B cell (primary cell): ENCODE data around the gene CTNNA2. TPM values are rescaled to one million over a fixed set of nuclear protein-coding genes. Genes with fewer than 3 reads are reported as not detected.

ENCODE experiments used
- ATAC-seq: fragments of 200-7000 bp; cut with Tn5 transposase; one replicate; pipeline ENCODE4 v1.10.0; 2021; ENCODE audit warnings: low read depth, mild to moderate bottlenecking, moderate number of reproducible peaks, moderate library complexity
- CTCF ChIA-PET: fragments of 350-600 bp; sonication (Branson Sonifier 250); formaldehyde crosslinking; loops from one replicate; lab custom pipeline; 2021; ENCODE audit warnings: antibody characterized with exemption, inconsistent platforms; lab: Charles Lee
- POLR2A ChIA-PET: fragments of 350-600 bp; sonication (Branson Sonifier 250); formaldehyde crosslinking; loops from one replicate; lab custom pipeline; 2021; ENCODE audit warnings: antibody characterized with exemption; lab: Charles Lee
- DNase-seq: peaks from one replicate; pipeline ENCODE4 v3.0.0; 2013
- H2AFZ ChIP-seq: 2 replicates; pipeline ENCODE4 v1.6.1; 2012; ENCODE audit warnings: mild to moderate bottlenecking, low read depth, low read length; ENCODE audit not compliant: insufficient read depth, poor library complexity, severe bottlenecking
- H3K27ac ChIP-seq, 2 donors: 1 replicate in 1 of 2; 2 replicates in 1 of 2; pipeline ENCODE4 v1.5.1; 2012 to 2013; ENCODE audit warnings: low read length in 2 of 2, mild to moderate bottlenecking in 2 of 2, moderate library complexity in 1 of 2
- H3K27me3 ChIP-seq, 4 experiments: fragments of 200-600 bp in 1 of 4; sonication (generic) in 1 of 4; replicated peaks in 1 of 4; 1 replicate in 2 of 4; 2 replicates in 2 of 4; pipeline versions ENCODE4 v1.6.1 to v1.7.0; 2013 to 2016; ENCODE audit warnings: low read length in 3 of 4, mild to moderate bottlenecking in 2 of 4, mixed read lengths in 1 of 4, moderate library complexity in 1 of 4; ENCODE audit not compliant: insufficient read depth in 4 of 4, control insufficient read depth in 3 of 4; ENCODE audit errors: control extremely low read depth in 1 of 4
- H3K36me3 ChIP-seq, 2 experiments: replicated peaks in 1 of 2; 1 replicate in 1 of 2; 2 replicates in 1 of 2; pipeline versions ENCODE4 v1.6.1 to v1.7.1; 2013; ENCODE audit warnings: low read length in 1 of 2; ENCODE audit not compliant: insufficient read depth in 2 of 2, control insufficient read depth in 1 of 2; ENCODE audit errors: control extremely low read depth in 1 of 2, extremely low read depth in 1 of 2
- H3K4me1 ChIP-seq, 2 donors: fragments of 200-600 bp in 1 of 2; sonication (generic) in 1 of 2; 1 replicate in 1 of 2; 2 replicates in 1 of 2; pipeline versions ENCODE4 v1.5.1 to v1.6.1; 2013 to 2017; ENCODE audit warnings: low read length in 2 of 2; ENCODE audit not compliant: control insufficient read depth in 2 of 2, insufficient read depth in 2 of 2
- H3K4me2 ChIP-seq: replicated peaks from 2 replicates; pipeline ENCODE3; 2012; ENCODE audit warnings: mild to moderate bottlenecking, low read depth, low read length; ENCODE audit not compliant: poor library complexity, severe bottlenecking
- H3K4me3 ChIP-seq, 5 experiments: fragments of 200-600 bp in 1 of 5; sonication (generic) in 1 of 5; 1 replicate in 3 of 5; 2 replicates in 2 of 5; pipeline versions ENCODE4 v1.5.1 to v1.7.0; 2011 to 2016; ENCODE audit warnings: low read length in 4 of 5, mild to moderate bottlenecking in 4 of 5, low read depth in 2 of 5, control low read depth in 1 of 5, moderate library complexity in 1 of 5; ENCODE audit not compliant: insufficient read depth in 1 of 5; ENCODE audit errors: control extremely low read depth in 1 of 5, extremely low read depth in 1 of 5
- H3K79me2 ChIP-seq: fragments of 200-600 bp; sonication (generic); one replicate; pipeline ENCODE4 v1.6.0; 2016; ENCODE audit warnings: low read length; ENCODE audit not compliant: control insufficient read depth, insufficient read depth
- H3K9ac ChIP-seq: fragments of 200-600 bp; sonication (generic); 2 replicates; pipeline ENCODE4 v1.6.1; 2017; ENCODE audit warnings: mild to moderate bottlenecking, low read length, moderate library complexity
- H3K9me3 ChIP-seq, 3 donors: one replicate each; pipeline versions ENCODE4 v1.6.1 to v1.7.1; 2013; ENCODE audit warnings: low read length in 2 of 3; ENCODE audit not compliant: control insufficient read depth in 2 of 3, insufficient read depth in 1 of 3; ENCODE audit errors: control extremely low read depth in 1 of 3
- H4K20me1 ChIP-seq: 2 replicates; pipeline ENCODE4 v1.6.0; 2012; ENCODE audit warnings: mild to moderate bottlenecking, low read length; ENCODE audit not compliant: insufficient read depth, control insufficient read depth, poor library complexity, severe bottlenecking
- H3K27ac Mint-ChIP-seq: one replicate; pipeline ENCODE4 v1.8.0; 2021; ENCODE audit warnings: mixed read lengths
- H3K27me3 Mint-ChIP-seq: one replicate; pipeline ENCODE4 v1.8.0; 2021; ENCODE audit warnings: mixed read lengths
- H3K4me1 Mint-ChIP-seq: one replicate; pipeline ENCODE4 v1.8.0; 2021; ENCODE audit warnings: mixed read lengths
- H3K4me3 Mint-ChIP-seq: one replicate; pipeline ENCODE4 v1.8.0; 2021; ENCODE audit warnings: mixed read lengths
- H3K9me3 Mint-ChIP-seq: one replicate; pipeline ENCODE4 v1.8.0; 2022; ENCODE audit warnings: mixed read lengths; ENCODE audit not compliant: insufficient read depth
- EZH2 ChIP-seq: IDR thresholded peaks from 2 replicates; pipeline ENCODE4 v1.6.1; 2012; ENCODE audit warnings: borderline replicate concordance, low read depth, mild to moderate bottlenecking, moderate library complexity, low read length; ENCODE audit not compliant: insufficient read depth, poor library complexity, severe bottlenecking
- WGBS: methylation state at CpG from one replicate; pipeline ENCODE4 v1.1.5; 2013; ENCODE audit warnings: missing lambda C conversion rate; ENCODE audit not compliant: insufficient coverage; 5-methylcytosine and 5-hydroxymethylcytosine counted together
- intact Hi-C: fragments of 100-400 bp; cut with micrococcal nuclease; formaldehyde crosslinking; loops from one replicate; pipeline ENCODE4 v1.10.0; 2022
- polyA plus RNA-seq: library from polyadenylated mRNA; depleted of rRNA; stranded (reverse); fragments of >200 nt; gene quantifications from 2 replicates; pipeline ENCODE4 v1.2.3, GENCODE V29; 2012
- total RNA-seq, 2 donors: library from RNA; stranded (reverse); fragments of 120-200 nt in 1 of 2; gene quantifications; 1 replicate in 1 of 2; 2 replicates in 1 of 2; pipeline versions ENCODE4 v1.2.3 to v1.2.4, GENCODE V29; 2013 to 2022
- TF ChIP-seq, protein P1 (sequence below): fragments of 200-600 bp; IDR thresholded peaks from one replicate; pipeline ENCODE4 v1.8.0; 2022; ENCODE audit warnings: antibody characterized with exemption, mild to moderate bottlenecking

The CTNNA2 gene
- total and polyA plus RNA-seq, 2 donors (not counting 1 experiment from before 2014, with no cell fraction given), result not detected

DNA sequence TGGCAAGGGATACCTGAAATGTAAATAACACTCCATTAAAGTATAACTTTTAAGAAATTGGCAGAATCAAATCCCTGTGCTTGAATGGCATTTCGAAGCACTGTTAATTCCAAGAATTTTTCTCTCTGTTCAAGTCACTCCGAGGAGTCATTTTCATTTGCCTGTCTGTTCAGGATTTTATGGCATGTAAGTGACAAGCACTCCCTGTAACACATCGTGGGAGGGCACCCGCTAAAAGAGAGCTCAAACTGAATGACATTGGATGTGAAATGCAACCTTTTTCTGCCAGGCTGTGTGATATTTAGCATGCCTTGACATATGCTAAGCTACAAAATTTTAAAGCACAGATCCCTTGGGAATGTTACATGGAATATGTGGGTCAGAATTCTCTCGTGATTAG, 452.1 kb downstream of the CTNNA2 start:
- POLR2A ChIA-PET, result no interaction called here
- TF ChIP-seq, protein P1, sequence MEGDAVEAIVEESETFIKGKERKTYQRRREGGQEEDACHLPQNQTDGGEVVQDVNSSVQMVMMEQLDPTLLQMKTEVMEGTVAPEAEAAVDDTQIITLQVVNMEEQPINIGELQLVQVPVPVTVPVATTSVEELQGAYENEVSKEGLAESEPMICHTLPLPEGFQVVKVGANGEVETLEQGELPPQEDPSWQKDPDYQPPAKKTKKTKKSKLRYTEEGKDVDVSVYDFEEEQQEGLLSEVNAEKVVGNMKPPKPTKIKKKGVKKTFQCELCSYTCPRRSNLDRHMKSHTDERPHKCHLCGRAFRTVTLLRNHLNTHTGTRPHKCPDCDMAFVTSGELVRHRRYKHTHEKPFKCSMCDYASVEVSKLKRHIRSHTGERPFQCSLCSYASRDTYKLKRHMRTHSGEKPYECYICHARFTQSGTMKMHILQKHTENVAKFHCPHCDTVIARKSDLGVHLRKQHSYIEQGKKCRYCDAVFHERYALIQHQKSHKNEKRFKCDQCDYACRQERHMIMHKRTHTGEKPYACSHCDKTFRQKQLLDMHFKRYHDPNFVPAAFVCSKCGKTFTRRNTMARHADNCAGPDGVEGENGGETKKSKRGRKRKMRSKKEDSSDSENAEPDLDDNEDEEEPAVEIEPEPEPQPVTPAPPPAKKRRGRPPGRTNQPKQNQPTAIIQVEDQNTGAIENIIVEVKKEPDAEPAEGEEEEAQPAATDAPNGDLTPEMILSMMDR, result no peak
- TF ChIP-seq EZH2, result no peak
- 83% methylated on average over 4 of the region's 5 CpGs for WGBS
- Mint-ChIP-seq H3K4me3 (no peak overlapping the region), H3K4me1 (no peaks in the 10 kb centered on the region), H3K9me3 (peaks cover 8% of the 10 kb centered on the region), H3K27me3 (no peaks in the 10 kb centered on the region), H3K27ac (no peak overlapping the region)
- intact Hi-C loops, result no loop called here
- Histone ChIP-seq H3K9me3 (no peaks in the 10 kb centered on the region), H2AFZ (no peak overlapping the region), H4K20me1 (no peaks in the 10 kb centered on the region), H3K9ac (no peak overlapping the region), H3K79me2 (no peaks in the 10 kb centered on the region), H3K27ac (no peak overlapping the region), H3K4me3 (no peak overlapping the region), H3K4me2 (no peak overlapping the region), H3K36me3 (no peaks in the 10 kb centered on the region), H3K27me3 (no peaks in the 10 kb centered on the region), H3K4me1 (no peaks in the 10 kb centered on the region)
- no peak for DNase-seq
- CTCF ChIA-PET, result no interaction called here
- ATAC-seq, result no peak

DNA sequence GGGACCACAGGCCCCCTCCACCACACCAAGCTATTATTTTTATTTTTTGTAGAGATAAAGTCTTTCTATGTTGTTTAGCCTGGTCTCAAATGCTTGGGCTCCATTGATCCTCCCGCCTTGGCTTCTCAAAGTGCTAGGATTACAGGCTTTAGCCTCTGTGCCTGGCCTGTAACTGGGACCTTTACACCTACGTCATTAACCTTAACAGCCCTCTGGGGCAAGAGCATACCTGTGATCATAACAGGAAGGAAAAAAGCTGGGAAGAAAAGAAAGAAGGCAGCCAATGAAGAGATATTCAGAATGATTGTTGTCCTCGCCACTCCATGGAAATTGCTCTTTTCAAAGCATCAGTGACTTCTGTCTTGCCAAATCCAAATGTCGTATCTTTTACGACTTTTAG, 453.5 kb downstream of the CTNNA2 start:
- no peak overlapping the region for H3K27ac ChIP-seq
- ChIA-PET CTCF (no interaction called here), POLR2A (no interaction called here)
- no peaks in the 10 kb centered on the region for H3K27me3 ChIP-seq
- H4K20me1 ChIP-seq, result no peaks in the 10 kb centered on the region
- H3K4me2 ChIP-seq, result no peak overlapping the region
- H3K9me3 ChIP-seq, result no peaks in the 10 kb centered on the region
- intact Hi-C loops, result no loop called here
- no peaks in the 10 kb centered on the region for H3K79me2 ChIP-seq
- DNase-seq (no peak), ATAC-seq (no peak)
- Mint-ChIP-seq H3K27ac (no peak overlapping the region), H3K27me3 (no peaks in the 10 kb centered on the region), H3K4me1 (no peaks in the 10 kb centered on the region), H3K9me3 (peaks cover 8% of the 10 kb centered on the region), H3K4me3 (no peak overlapping the region)
- no peak overlapping the region for H3K9ac ChIP-seq
- no peaks in the 10 kb centered on the region for H3K36me3 ChIP-seq
- TF ChIP-seq, protein P1, result no peak
- TF ChIP-seq EZH2, result no peak
- H3K4me3 ChIP-seq, result no peak overlapping the region
- WGBS, result 84% methylated on average over 4 of the region's 5 CpGs
- H3K4me1 ChIP-seq, result no peaks in the 10 kb centered on the region
- H2AFZ ChIP-seq, result no peak overlapping the region
